22Rv1 (cell line): ENCODE data around the gene CD6.

Experiments used
- ZFX ChIP-seq: fragments of 450-650 bp; IDR thresholded peaks from 2 replicates; pipeline ENCODE4 v1.6.1; 2017; ENCODE audit warnings: antibody characterized with exemption, borderline replicate concordance
- TF ChIP-seq, protein P1 (sequence below): fragments of 450-650 bp; IDR thresholded peaks from 2 replicates; pipeline ENCODE4 v1.5.1; 2017; ENCODE audit warnings: mild to moderate bottlenecking

DNA sequence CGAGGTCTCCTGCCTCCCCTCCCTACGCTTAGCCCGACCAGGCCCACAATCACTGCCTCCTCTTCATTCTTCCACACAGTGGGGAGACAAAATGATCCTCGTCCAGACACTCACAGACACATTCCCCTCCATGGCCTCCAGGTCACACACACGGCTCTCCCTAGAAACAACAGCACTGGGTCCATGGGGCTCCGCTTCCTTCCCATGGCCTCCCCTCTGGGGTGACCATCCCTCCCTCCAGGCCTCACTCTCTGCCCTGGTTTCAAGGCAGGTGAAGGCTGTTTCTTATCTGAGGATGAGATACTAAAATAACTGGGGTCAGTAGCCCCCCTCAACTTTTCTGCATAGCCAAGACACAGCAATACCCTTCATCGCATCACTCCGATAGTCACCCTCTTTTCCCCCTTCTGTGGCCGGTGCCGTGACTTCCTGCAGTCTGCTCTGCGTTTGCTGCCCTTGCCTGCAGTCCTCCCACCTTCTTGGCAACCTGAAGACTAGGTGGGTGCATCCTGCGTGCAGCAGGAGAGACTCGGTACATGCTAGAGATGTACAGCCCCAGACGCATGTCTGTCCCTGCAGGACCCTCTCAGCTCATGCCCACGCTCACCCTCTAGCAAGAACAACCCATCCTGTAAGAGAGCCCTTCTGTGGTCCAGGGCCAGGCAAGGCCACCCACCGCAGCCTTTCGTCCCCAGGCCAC lies 55.8 kb downstream of the CD6 start:
- TF ChIP-seq, protein P1, sequence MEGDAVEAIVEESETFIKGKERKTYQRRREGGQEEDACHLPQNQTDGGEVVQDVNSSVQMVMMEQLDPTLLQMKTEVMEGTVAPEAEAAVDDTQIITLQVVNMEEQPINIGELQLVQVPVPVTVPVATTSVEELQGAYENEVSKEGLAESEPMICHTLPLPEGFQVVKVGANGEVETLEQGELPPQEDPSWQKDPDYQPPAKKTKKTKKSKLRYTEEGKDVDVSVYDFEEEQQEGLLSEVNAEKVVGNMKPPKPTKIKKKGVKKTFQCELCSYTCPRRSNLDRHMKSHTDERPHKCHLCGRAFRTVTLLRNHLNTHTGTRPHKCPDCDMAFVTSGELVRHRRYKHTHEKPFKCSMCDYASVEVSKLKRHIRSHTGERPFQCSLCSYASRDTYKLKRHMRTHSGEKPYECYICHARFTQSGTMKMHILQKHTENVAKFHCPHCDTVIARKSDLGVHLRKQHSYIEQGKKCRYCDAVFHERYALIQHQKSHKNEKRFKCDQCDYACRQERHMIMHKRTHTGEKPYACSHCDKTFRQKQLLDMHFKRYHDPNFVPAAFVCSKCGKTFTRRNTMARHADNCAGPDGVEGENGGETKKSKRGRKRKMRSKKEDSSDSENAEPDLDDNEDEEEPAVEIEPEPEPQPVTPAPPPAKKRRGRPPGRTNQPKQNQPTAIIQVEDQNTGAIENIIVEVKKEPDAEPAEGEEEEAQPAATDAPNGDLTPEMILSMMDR: no peak
- no peak for TF ChIP-seq ZFX
